HG03175 (cell line): ENCODE data around the gene SHOC1.
"Not testable (repeated sequence)": the region's sequence is repeated elsewhere in the genome, so short reads cannot be mapped to it uniquely, and the experiment has no call there.

ENCODE experiments used
- ATAC-seq: cut with Tn5 transposase; IDR thresholded peaks from one replicate; pipeline ENCODE4 v1.9.1; 2021; ENCODE audit warnings: mild to moderate bottlenecking, moderate library complexity; ENCODE audit not compliant: unreplicated experiment

The SHOC1 gene

DNA sequence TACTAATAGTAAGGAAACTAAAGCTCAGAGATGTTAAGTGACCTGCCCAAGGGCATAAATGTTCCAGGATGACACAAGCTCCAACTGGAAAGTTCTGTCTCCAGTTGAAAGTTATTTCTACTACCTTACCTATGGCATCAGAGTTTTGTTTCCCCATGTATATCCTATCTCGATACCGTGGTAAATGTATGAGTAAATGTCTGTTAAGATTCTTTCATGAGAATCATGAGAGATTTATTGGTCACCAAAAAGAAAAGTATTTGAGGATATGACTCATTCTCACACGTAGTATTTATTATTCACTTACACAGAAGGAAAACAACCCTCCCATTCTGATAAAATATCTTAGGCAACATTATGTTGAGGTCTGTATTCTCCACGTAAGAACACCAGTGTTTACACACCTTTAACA is 11.1 kb upstream of the SHOC1 start:
- no peak for ATAC-seq

DNA sequence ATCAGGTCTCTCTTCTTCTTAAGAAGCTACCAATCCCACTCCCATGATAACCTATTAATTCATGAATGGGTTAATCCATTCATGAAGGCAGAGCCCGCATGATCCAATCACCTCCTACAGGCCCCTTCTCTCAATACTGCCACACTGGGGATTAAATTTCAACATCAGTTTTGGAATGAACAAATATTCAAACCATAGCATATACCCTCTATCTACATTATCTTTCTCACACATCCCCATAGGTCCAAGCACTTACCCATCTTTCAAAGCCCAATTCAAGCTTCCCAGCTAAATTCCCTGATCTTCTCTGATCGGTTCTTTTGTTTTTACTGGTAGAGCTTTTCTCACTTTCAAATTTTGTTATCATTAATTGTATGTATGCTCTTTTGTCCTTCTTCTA is 10.5 kb upstream of the SHOC1 start:
- ATAC-seq = no peak

DNA sequence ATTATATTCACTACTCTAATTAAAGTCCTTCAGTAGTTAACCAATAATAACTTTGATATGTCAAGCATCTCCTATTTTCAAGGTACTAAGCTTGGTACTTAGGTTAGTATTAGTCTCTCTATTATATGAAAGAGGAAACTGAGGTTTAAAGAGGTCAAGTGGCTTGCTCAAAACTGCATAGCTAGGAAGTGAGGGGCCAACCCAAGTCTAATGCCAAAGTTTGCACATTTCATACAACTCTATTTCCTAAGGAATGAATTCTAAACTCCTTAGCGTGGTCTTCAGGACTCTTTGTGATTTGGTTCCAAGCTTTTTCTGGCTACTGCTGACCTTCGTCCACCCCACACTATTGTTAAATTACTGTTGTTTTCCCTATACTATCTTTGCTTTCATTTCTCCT is 9.9 kb upstream of the SHOC1 start:
- no peak for ATAC-seq

- no peak for ATAC-seq
Measured at GRCh38 chr9:111803924-111804323, 9.2 kb upstream of the SHOC1 start.

- no peak for ATAC-seq
Measured at GRCh38 chr9:111799915-111800526, 5.3 kb upstream of the SHOC1 start.

DNA sequence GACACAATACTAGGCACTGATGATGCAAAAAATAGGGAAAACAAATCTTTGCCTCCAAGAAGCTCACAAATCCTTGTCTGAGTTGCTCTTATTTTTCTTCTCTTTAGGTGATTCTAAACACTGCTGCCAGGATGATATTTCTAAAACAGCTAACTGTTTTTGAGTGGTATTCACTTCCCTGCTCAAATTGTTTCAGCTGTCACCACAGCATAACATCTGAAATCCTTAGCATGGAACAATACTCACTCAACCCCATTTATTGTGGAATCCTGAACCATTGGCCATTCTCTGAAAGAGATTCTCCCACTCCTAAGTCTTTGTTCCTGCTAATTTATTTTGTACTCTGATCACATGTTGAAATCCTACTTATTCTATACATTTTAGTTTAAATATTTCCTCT is 4.8 kb upstream of the SHOC1 start:
- ATAC-seq = no peak

DNA sequence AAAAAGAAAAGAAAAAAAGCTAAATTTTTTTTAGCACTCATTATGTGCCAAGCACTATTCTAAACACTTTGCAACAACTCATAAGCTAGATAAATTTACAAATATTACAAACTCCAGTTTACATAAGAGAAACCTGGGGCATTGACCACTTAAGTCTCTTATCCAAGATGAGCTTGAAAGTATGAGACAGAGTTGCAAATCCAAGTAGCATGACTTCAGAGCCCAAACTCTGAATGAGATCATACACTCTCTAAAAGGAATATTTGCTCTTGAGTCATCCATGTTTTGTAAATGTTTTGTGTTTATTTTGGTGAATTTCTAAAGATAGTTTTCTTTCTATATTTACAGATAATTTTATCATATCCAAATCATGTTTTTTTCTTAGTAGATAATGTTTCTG is 4.0 kb upstream of the SHOC1 start:
- no peak for ATAC-seq

DNA sequence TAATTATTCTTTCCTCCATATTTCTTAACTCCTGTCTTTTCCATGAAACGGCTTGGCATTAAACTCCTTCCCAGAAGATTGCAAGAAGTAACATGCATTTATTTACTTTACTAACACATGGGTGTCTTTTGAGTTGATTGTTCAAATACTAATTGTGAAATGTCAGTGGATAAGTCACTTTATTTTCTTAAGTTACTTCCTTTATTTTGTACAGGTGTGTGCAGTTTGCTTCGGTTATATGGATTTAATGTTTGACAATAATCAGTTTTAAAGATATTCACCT is 761 bp upstream of the SHOC1 start:
- ATAC-seq = no peak

DNA sequence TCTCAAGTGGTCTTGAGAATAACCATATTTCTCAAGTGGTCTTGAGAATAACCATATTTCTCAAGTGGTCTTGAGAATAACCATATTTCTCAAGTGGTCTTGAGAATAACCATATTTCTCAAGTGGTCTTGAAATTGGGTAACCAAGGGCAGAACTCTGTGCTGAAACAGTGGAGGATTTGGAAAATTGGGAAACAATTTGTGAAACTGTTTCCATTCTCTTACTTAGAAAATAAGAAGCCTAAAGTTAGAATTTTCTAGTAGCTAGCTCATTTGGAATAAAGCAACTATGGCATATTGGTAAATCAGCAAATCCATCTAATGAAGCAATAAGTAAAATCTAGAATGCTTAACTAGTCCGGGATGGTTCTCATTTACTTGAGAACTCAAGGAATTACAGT is 2.9 kb downstream of the SHOC1 start:
- ATAC-seq = not testable (repeated sequence)

GRCh38 chr9:111789881-111790280 is 4.9 kb downstream of the SHOC1 start:
- ATAC-seq = no peak

- no peak for ATAC-seq
Measured at GRCh38 chr9:111783857-111784256, 10.9 kb downstream of the SHOC1 start.

- no peak for ATAC-seq
Measured at GRCh38 chr9:111783424-111783823, 11.3 kb downstream of the SHOC1 start.

DNA sequence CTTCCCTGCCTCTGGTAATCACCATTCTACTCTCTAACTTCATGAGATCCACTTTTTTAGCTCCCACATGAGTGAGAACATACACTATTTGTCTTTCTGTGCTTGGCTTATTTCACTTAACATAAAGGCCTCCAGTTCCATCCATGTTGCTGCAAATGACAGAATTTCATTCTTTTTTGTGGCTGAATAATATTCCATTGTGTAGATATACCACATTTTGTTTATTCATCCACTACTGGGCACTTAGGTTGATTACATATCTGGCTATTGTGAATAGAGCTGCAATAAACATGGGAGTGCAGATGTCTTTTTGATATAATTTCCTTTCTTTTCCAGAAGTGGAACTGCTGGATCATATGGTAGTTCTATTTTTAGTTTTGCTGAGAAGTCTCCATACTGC is 28.7 kb downstream of the SHOC1 start:
- ATAC-seq = no peak

- ATAC-seq = no peak
Measured at GRCh38 chr9:111762556-111762955, 32.2 kb downstream of the SHOC1 start.

- peak; percentile 49 for ATAC-seq
Measured at GRCh38 chr9:111759762-111760639, 34.7 kb downstream of the SHOC1 start.

GRCh38 chr9:111754800-111755199 is 39.9 kb downstream of the SHOC1 start:
- ATAC-seq = no peak

GRCh38 chr9:111752455-111752854 is 42.3 kb downstream of the SHOC1 start:
- ATAC-seq = no peak
